GM12878 (cell line): ENCODE results near the gene CLDN5. TPM values are rescaled to one million over a fixed set of nuclear protein-coding genes. Genes with fewer than 3 reads are reported as not detected.

ENCODE experiments used
- CBX5 ChIP-seq: sonication (generic); IDR thresholded peaks from 2 replicates; pipeline ENCODE4 v1.6.1; 2016; ENCODE audit warnings: low read depth, moderate library complexity, mild to moderate bottlenecking, inconsistent platforms
- FOS ChIP-seq: IDR thresholded peaks from 3 replicates; pipeline ENCODE4 v1.6.1; 2011; ENCODE audit warnings: borderline replicate concordance; ENCODE audit not compliant: insufficient read length; ENCODE audit errors: extremely low read depth
- GABPA ChIP-seq: IDR thresholded peaks from 2 replicates; pipeline ENCODE4 v1.6.1; 2014; ENCODE audit warnings: antibody characterized with exemption, low read depth, mild to moderate bottlenecking, inconsistent platforms
- GATAD2B ChIP-seq: fragments of 450-650 bp; conservative IDR thresholded peaks from 2 replicates; pipeline ENCODE4 v1.6.1; 2017; ENCODE audit warnings: low read depth, mild to moderate bottlenecking, moderate library complexity
- HCFC1 ChIP-seq: fragments of 150-350 bp; IDR thresholded peaks from 2 replicates; pipeline ENCODE4 v1.6.1; 2014; ENCODE audit warnings: low read length
- NFYA ChIP-seq: IDR thresholded peaks from 2 replicates; pipeline ENCODE4 v1.6.1; 2011; ENCODE audit warnings: low read depth, mild to moderate bottlenecking, low read length, improper control_type of control experiment, borderline replicate concordance
- NR2C1 ChIP-seq: fragments of 450-650 bp; IDR thresholded peaks from 2 replicates; pipeline ENCODE4 v1.6.1; 2017; ENCODE audit warnings: antibody characterized with exemption, mild to moderate bottlenecking, moderate library complexity
- NR2F1 ChIP-seq: fragments of 450-650 bp; conservative IDR thresholded peaks from 2 replicates; pipeline ENCODE4 v1.6.1; 2017; ENCODE audit warnings: mild to moderate bottlenecking
- POLR2A ChIP-seq: IDR thresholded peaks from 2 replicates; pipeline ENCODE4 v1.6.1; 2011; ENCODE audit warnings: low read depth, mild to moderate bottlenecking, low read length
- RBBP5 ChIP-seq: fragments of 200-600 bp; sonication (generic); conservative IDR thresholded peaks from 2 replicates; pipeline ENCODE4 v1.6.1; 2016
- RFX5 ChIP-seq: IDR thresholded peaks from 2 replicates; pipeline ENCODE4 v1.6.1; 2011; ENCODE audit warnings: low read depth, low read length, improper control_type of control experiment
- SIX5 ChIP-seq: IDR thresholded peaks from 2 replicates; pipeline ENCODE4 v1.6.1; 2011; ENCODE audit warnings: mild to moderate bottlenecking, low read depth, low read length, moderate library complexity; ENCODE audit not compliant: severe bottlenecking
- TARDBP ChIP-seq: IDR thresholded peaks from 2 replicates; pipeline ENCODE4 v1.6.1; 2016; ENCODE audit warnings: borderline replicate concordance
- YY1 ChIP-seq: IDR thresholded peaks from 2 replicates; pipeline ENCODE4 v1.6.1; 2011; ENCODE audit warnings: low read depth, mild to moderate bottlenecking, low read length
- ZNF207 ChIP-seq: fragments of 450-650 bp; IDR thresholded peaks from 2 replicates; pipeline ENCODE4 v1.6.1; 2014; ENCODE audit warnings: antibody characterized with exemption, mild to moderate bottlenecking, borderline replicate concordance
- ZNF217 ChIP-seq: fragments of 450-650 bp; IDR thresholded peaks from 2 replicates; pipeline ENCODE4 v1.6.1; 2017; ENCODE audit warnings: antibody characterized with exemption, mild to moderate bottlenecking
- polyA plus RNA-seq, 11 experiments: library from polyadenylated mRNA; depleted of rRNA in 4 of 11; unstranded in 6 of 11; stranded (reverse) in 5 of 11; fragments of >200 nt; fragmentation: Nextera tagmentation in 4 of 11; fragmentation: Illumina TruSeq in 1 of 11; extraction: Ambion mirVana in 4 of 11; extraction: Trizol in 1 of 11; gene quantifications; 1 replicate in 1 of 11; 2 replicates in 10 of 11; pipeline versions ENCODE4 v1.2.1 to v1.2.3, GENCODE V29; 2011 to 2016; ENCODE audit warnings: inconsistent platforms in 2 of 11, missing spikeins in 2 of 11, low read depth in 1 of 11
- total RNA-seq, 4 experiments: library from RNA; depleted of rRNA in 3 of 4; stranded (reverse); fragments of >200 nt in 3 of 4; fragmentation: Illumina TruSeq in 1 of 4; extraction: Trizol in 1 of 4; gene quantifications; 2 replicates each; pipeline versions ENCODE4 v1.2.1 to v1.2.3, GENCODE V29; 2013 to 2021
- TF ChIP-seq, protein P1 (sequence below): fragments of 450-650 bp; IDR thresholded peaks from 2 replicates; pipeline ENCODE4 v1.6.1; 2016; ENCODE audit warnings: mild to moderate bottlenecking
- TF ChIP-seq, protein P2 (sequence below): IDR thresholded peaks from 2 replicates; pipeline ENCODE4 v1.6.1; 2012; ENCODE audit warnings: low read depth, low read length, improper control_type of control experiment
- TF ChIP-seq, protein P3 (sequence below): fragments of 450-650 bp; IDR thresholded peaks from 2 replicates; pipeline ENCODE4 v1.6.1; 2017; ENCODE audit warnings: low read depth, mild to moderate bottlenecking, moderate library complexity
- TF ChIP-seq, protein P4 (sequence below): IDR thresholded peaks from 2 replicates; pipeline ENCODE4 v1.6.1; 2012; ENCODE audit warnings: low read depth, low read length, improper control_type of control experiment
- TF ChIP-seq, protein P5 (sequence below): fragments of 450-650 bp; IDR thresholded peaks from 2 replicates; pipeline ENCODE4 v1.6.1; 2018; ENCODE audit warnings: borderline replicate concordance, mild to moderate bottlenecking; ENCODE audit not compliant: partially characterized antibody

The CLDN5 gene
- total and polyA plus RNA-seq, 10 of the 15 experiments (the other 5 are each of a cell fraction or from before 2014, with no cell fraction given): 0.15 TPM; not detected in 9

DNA sequence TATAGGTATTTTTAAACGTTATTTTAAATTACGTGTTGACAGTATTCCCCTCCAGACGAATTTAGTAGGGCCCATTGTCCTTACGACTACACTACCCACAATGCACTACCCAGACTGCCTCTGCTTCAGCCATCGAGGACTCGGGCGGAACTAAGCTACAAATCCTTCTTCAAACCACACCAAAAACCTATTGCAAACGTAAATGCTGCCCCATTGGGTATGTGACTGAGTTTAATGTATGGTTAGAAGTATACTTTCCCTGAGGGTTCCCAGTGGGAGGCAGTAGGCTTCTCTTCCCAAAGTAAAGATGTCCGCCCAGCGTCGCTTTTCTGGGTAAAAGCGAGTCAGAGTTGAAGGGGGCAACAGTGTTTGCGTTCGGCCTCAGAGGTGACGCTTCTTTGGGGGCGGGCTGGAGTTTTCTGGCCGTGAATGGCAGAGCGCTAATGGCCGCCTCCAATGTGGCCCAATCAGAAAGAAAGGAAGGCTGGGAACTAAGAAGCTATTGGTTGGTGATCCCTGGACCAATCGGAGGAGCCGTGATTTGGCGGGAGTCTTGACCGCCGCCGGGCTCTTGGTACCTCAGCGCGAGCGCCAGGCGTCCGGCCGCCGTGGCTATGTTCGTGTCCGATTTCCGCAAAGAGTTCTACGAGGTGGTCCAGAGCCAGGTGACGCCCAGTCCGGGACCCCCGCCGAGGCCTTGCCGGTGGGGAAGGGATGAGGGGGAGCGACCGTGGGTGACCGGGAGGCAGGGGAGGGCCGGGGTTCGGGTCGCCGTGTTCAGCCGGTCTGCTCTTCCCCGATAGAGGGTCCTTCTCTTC is 44.6 kb downstream of the CLDN5 start, which contains the start of gene CDC45 (continued):
- TF ChIP-seq, protein P1, sequence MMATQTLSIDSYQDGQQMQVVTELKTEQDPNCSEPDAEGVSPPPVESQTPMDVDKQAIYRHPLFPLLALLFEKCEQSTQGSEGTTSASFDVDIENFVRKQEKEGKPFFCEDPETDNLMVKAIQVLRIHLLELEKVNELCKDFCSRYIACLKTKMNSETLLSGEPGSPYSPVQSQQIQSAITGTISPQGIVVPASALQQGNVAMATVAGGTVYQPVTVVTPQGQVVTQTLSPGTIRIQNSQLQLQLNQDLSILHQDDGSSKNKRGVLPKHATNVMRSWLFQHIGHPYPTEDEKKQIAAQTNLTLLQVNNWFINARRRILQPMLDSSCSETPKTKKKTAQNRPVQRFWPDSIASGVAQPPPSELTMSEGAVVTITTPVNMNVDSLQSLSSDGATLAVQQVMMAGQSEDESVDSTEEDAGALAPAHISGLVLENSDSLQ: peak; percentile 88
- TF ChIP-seq, protein P2, sequence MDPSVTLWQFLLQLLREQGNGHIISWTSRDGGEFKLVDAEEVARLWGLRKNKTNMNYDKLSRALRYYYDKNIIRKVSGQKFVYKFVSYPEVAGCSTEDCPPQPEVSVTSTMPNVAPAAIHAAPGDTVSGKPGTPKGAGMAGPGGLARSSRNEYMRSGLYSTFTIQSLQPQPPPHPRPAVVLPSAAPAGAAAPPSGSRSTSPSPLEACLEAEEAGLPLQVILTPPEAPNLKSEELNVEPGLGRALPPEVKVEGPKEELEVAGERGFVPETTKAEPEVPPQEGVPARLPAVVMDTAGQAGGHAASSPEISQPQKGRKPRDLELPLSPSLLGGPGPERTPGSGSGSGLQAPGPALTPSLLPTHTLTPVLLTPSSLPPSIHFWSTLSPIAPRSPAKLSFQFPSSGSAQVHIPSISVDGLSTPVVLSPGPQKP: no peak
- peak; percentile 89; the same call in 1 of the 2 replicates for TF ChIP-seq TARDBP
- TF ChIP-seq NR2C1: peak; percentile 99
- TF ChIP-seq ZNF217: no peak
- TF ChIP-seq CBX5: no peak
- TF ChIP-seq, protein P3, sequence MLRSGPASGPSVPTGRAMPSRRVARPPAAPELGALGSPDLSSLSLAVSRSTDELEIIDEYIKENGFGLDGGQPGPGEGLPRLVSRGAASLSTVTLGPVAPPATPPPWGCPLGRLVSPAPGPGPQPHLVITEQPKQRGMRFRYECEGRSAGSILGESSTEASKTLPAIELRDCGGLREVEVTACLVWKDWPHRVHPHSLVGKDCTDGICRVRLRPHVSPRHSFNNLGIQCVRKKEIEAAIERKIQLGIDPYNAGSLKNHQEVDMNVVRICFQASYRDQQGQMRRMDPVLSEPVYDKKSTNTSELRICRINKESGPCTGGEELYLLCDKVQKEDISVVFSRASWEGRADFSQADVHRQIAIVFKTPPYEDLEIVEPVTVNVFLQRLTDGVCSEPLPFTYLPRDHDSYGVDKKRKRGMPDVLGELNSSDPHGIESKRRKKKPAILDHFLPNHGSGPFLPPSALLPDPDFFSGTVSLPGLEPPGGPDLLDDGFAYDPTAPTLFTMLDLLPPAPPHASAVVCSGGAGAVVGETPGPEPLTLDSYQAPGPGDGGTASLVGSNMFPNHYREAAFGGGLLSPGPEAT: peak; percentile 69; the same call in 1 of the 2 replicates
- peak; percentile 91 for TF ChIP-seq HCFC1
- TF ChIP-seq, protein P4, sequence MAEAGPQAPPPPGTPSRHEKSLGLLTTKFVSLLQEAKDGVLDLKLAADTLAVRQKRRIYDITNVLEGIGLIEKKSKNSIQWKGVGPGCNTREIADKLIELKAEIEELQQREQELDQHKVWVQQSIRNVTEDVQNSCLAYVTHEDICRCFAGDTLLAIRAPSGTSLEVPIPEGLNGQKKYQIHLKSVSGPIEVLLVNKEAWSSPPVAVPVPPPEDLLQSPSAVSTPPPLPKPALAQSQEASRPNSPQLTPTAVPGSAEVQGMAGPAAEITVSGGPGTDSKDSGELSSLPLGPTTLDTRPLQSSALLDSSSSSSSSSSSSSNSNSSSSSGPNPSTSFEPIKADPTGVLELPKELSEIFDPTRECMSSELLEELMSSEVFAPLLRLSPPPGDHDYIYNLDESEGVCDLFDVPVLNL: peak; percentile 91
- peak; percentile 66 for TF ChIP-seq FOS
- TF ChIP-seq ZNF207: peak; percentile 99
- TF ChIP-seq RFX5: peak; percentile 66; the same call in 1 of the 2 replicates
- TF ChIP-seq POLR2A: peak; percentile 80
- peak; percentile 19; the same call in 1 of the 2 replicates for TF ChIP-seq NFYA
- peak; percentile 99 for TF ChIP-seq YY1
- 0 out of 2 replicates have a peak, but pooled peaks have one; percentile 70 for TF ChIP-seq GABPA
- peak; percentile 59 for TF ChIP-seq SIX5
- peak; percentile 75 for TF ChIP-seq NR2F1
- no peak for TF ChIP-seq RBBP5
- TF ChIP-seq, protein P5, sequence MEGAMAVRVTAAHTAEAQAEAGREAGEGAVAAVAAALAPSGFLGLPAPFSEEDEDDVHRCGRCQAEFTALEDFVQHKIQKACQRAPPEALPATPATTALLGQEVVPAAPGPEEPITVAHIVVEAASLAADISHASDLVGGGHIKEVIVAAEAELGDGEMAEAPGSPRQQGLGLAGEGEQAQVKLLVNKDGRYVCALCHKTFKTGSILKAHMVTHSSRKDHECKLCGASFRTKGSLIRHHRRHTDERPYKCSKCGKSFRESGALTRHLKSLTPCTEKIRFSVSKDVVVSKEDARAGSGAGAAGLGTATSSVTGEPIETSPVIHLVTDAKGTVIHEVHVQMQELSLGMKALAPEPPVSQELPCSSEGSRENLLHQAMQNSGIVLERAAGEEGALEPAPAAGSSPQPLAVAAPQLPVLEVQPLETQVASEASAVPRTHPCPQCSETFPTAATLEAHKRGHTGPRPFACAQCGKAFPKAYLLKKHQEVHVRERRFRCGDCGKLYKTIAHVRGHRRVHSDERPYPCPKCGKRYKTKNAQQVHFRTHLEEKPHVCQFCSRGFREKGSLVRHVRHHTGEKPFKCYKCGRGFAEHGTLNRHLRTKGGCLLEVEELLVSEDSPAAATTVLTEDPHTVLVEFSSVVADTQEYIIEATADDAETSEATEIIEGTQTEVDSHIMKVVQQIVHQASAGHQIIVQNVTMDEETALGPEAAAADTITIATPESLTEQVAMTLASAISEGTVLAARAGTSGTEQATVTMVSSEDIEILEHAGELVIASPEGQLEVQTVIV: peak; percentile 96
- TF ChIP-seq GATAD2B: peak; percentile 32; the same call in 1 of the 2 replicates
